GM12872 (cell line): ENCODE data around the gene SPATA7.

Experiments used
- CTCF ChIP-seq: IDR thresholded peaks from 3 replicates; pipeline ENCODE4 v1.5.1; 2011; ENCODE audit warnings: low read depth, mild to moderate bottlenecking, low read length, moderate library complexity; ENCODE audit not compliant: insufficient read depth

Gene SPATA7

GRCh38 chr14:88476214-88476774 is 90.8 kb downstream of the SPATA7 start:
- TF ChIP-seq CTCF: no peak

GRCh38 chr14:88476825-88477224 is 91.4 kb downstream of the SPATA7 start:
- TF ChIP-seq CTCF: no peak

- TF ChIP-seq CTCF: no peak
Measured at GRCh38 chr14:88477513-88478250, 92.2 kb downstream of the SPATA7 start.

- TF ChIP-seq CTCF: no peak
Measured at GRCh38 chr14:88478931-88479330, 93.5 kb downstream of the SPATA7 start.

GRCh38 chr14:88479574-88479987 is 94.1 kb downstream of the SPATA7 start:
- no peak for TF ChIP-seq CTCF

- no peak for TF ChIP-seq CTCF
Measured at GRCh38 chr14:88481059-88481458, 95.6 kb downstream of the SPATA7 start.

- no peak for TF ChIP-seq CTCF
Measured at GRCh38 chr14:88481794-88482193, 96.3 kb downstream of the SPATA7 start.
